AG20443 (cell line): Measurements from ENCODE around the gene BRIX1.
A peak's percentile ranks its signal among the peaks of the same experiment; 100 is the strongest.
"Not testable (repeated sequence)": the region's sequence is repeated elsewhere in the genome, so short reads cannot be mapped to it uniquely, and the experiment has no call there.

Experiments used
- DNase-seq: peaks from one replicate; pipeline ENCODE4 v3.0.0; 2012; ENCODE audit warnings: low spot score, mixed read lengths

Gene BRIX1

DNA sequence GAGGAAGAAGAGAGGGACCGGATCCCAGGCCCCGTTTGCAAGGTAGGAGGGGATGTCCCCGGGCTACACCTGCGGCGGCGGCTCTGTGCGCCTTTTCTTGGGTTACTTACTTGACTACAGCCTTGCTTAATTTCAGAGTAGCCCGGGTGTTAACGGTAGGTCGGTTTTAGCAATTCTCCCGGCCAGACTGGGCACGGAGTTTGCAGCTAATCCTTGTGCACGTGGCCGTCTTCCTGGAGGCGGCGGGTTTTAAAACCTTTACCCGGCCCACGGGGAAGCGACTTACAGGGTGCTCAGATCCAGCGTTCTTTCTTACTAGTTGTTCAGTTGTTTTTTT is 313 bp downstream of the BRIX1 start:
- no peak for DNase-seq

DNA sequence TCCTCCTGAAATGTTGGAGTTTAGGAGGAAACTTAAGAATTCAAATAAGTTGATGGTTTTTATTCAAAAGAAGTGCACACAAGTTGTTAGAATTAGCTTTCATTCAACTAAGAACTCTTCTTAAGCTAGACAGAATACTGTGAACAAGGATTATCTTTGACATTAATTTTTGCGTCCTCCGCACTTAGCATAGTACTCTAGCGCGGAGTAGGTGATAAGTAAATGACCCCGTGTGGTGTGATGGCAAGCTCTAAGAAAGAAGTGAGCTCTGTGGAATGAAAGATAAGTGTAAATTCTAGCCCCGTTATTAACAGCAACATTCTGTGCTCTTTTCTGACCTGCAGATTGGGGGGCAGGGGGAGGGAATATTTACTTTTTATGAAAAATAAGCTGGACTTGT is 1.0 kb downstream of the BRIX1 start:
- no peak for DNase-seq

DNA sequence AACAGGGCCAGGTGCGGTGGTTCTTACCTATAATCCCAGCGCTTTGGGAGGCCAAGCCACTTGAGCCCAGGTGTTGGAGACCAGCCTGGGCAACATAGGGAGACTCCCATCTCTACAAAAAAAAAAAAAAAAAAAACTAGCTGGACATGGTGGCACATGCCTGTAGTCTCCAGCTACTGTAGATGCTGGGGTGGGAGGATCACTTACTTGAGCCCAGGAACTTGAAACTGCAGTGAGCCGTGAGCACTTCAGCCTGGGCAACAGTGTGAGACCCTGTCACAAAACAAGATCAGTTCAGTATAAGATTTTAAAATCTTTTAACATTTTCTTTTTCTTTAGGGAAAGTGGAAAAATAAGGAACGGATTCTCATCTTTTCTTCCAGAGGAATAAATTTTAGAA is 2.5 kb downstream of the BRIX1 start:
- no peak for DNase-seq

DNA sequence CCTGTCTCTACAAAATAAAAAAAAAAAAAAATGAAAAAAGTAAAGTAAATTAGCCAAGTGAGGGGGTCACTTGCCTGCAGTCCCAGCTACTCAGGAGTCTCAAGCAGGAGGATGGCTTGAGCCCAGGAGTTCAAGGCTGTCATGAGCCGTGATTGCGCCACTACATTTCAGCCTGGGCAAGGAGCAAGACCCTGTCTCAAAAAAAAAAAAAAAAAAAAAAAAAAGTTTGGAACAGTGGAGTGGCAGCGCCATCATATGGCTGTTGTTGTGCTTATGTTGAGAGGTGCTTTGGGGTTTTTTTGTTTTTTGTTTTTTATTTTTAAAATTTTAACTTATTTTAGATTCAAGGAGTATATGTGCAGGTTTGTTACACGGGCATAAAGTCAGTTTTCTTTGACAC is 3.6 kb downstream of the BRIX1 start:
- no peak for DNase-seq

DNA sequence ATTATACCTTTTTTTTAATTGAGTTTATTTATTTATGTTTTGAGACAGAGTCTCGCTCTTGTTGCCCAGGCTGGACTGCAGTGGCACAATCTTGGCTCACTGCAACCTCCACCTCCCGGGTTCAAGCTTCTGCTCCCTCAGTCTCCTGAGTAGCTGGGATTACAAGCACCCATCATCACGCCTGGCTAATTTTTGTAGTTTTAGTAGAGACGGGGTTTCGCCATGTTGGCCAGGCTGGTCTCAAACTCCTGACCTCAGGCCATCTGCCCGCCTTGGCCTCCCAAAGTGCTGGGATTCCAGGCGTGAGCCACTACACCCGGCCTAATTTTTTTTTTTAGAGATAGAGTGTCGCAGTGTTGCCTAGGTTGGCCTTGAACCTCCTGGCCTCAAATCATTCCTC is 7.7 kb downstream of the BRIX1 start:
- not testable (repeated sequence) for DNase-seq

DNA sequence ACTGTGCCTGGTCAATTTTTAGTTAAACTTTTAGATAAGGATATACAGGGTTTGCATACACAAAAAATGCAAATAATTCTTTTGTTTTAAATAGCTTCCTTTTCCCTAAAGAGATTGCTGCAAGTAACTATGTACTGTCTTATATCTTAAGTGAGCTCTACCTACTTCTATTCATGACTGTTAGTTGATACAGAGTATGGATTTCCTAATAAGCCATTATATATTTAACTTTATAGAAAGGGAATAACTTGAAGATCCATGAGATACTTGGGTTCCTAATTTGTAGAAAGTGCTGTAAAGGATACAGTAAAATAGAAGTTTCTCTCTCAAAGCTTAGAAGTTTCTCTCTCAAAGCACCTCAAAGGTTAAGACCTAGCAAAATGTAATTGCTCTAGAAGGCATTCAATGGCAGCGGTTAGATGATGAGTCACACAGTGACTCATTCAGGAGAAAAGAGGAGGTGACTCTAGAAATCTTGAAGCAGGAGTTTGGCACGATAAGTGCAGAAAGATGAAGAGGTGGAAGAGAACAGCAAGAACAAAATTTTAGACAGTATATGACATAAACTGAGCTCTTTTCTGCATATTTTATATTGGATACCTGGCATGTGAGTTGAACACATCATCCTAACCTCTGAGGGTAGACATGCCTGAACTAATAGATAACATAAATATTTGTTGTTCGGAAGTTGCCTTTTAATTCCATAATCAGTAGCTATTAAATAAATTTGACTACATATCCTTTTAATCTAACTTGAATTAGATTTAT is 8.4 kb downstream of the BRIX1 start:
- peak; percentile 63 for DNase-seq

DNA sequence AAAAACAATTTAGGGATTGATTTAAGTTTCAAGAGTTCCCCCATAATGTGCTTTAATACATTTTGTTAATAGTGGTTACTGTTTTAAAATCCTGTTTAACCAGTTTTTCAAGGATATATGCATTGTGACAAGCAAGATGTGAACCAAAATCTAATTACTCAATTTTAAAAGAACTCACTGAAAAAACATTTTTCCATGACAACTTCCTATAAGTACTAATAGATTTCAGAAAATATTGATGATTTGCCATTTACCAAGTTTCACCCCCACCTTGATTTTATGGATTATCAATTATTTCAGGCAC is 8.9 kb downstream of the BRIX1 start:
- DNase-seq, result no peak

DNA sequence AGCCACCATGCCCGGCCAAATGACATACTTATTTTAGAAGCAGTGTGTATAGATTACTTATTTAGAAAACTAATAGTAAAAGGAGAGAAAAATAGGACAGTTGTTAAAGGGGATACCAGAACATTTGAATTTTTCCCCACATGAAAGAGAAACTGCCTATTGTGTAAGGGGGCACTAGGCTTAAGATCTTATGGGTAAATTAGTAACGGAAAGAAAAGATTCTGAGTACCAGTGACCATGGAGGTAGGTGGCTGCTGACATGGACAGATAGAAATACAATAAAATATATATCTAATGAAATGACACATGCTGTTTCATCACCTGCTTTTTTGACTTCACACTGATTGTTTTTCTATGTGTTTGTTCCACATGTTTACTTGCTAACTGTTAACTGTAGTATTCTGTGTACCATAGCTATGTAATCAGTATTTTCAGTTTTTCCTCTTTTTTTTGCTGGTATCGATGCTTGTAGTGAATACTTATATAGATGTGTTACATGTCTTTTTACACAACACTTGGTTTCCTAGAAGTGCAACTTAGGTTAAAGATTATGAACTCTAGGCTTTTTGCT is 10.9 kb downstream of the BRIX1 start:
- DNase-seq, result no peak

DNA sequence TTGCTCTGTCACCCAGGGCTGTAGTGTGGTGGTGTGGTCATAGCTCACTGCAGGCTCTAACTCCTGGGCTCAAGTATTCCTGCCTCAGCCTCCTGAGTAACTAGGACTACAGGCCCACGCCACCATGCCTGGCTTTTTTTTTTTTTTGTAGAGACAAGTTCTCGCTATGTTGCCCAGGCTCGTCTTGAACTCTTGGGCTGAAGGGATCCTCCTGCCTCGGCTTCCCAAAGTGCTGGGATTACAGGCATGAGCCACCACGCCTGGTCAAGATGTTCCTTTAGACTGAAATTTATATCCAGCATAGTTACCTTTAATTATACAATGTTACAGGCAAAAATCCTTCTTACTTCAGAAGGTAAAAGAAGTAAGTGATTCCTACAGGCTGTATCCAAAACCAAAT is 12.3 kb downstream of the BRIX1 start:
- no peak for DNase-seq

DNA sequence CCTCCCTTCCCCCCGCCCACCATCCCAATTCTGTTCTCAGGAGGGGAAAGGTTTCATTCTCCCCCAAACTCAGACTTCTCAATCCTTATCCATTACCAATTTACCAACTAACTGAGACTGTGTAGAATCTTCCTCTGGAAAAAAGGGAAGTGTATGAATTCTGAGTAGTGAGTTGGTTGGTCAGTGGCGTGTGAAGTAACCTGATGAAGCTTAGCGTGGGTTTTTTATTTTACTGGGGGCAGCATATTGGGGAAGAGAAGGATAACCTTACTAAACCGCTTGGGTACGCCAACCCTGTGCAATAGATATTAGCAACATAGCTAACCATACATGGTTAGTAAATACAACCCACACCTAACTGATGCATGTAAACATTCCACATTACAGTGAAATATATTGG is 12.8 kb downstream of the BRIX1 start:
- no peak for DNase-seq

DNA sequence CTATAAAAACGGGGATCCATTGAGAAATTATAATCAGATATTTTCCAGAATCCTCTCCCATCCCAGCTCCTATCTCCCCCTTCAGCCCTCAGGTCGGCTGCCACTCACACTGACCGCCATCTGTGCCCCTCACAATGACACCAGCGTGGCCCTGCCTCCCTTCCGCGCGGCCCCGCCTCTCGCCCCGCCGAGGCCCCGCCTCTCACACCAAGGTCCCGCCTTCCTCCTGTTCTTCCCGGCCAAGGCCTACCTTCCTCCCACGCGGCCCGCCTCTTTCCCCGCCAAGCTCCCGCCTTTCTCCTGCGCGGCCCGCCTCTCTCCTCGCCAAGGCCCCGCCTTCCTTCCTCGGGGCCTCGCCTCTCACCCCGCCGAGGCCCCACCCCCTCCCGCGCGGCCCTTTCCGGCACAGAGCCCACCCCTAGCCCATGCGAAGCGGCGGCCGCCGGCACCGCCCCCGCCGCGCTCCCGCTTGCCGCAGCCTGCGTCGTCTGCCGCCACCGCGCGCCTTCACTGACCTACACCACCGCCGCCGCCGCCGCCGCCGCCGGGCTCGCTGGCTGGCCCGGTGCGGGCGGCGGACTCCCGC is 13.7 kb downstream of the BRIX1 start, which contains the start of gene DNAJC21:
DNAJC21 (plus strand) TSS at position 426 of the 586 bp plus-strand sequence. CDS start 261 bp downstream, outside the sequence.
- peak; percentile 99 for DNase-seq

DNA sequence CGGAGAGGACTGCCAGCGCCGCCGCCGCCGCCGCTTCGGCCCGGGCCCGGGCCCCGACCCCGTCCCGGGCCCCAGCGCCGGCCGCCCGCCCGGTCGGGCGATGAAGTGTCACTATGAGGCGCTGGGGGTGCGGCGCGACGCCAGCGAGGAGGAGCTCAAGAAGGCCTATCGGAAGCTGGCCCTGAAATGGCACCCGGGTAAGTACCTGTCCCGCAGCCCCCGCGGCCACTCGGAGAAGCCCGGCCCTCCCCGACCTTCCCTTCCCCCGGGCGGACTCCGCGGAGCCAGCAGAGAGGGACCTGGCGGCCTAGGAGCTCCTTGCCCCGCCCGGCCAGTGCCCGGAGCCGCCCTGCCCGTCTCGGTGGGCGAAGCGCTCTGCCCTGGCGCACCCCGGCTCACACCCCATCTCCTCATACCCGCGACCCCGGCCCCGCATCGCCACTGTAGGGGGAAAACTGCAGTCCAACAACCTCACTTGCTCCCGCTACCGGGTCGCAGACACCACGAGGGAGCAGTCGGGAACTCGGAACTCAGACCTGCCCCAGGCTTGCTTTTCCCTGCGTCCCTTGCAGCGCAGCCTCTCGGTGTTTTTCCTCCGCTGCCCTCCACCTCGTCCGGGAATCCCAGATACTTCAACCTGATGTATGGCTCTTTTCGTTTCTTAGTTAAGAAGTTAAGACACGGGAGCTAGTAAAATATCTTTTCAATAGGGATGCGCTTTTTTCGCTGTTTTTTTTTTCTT is 14.4 kb downstream of the BRIX1 start:
- peak; percentile 88 for DNase-seq

DNA sequence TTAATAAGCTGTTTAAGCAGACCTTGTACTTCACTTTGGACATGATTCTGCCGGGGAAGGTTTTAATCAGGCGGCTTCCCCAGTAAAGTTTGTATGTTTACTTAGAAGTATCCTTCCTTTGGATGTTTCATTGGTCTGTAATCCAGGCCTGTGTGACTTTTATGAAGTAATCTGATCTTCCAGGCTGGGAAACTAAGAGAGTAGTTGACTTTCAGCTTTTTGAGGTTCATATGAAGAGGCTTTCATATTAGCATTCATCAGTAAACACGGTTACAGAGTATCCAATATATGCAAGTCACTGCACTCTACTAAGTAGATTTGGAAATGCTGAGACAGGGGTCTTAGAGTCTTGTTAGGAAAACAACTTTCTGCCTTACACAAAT is 14.9 kb downstream of the BRIX1 start:
- peak; percentile 9 for DNase-seq

DNA sequence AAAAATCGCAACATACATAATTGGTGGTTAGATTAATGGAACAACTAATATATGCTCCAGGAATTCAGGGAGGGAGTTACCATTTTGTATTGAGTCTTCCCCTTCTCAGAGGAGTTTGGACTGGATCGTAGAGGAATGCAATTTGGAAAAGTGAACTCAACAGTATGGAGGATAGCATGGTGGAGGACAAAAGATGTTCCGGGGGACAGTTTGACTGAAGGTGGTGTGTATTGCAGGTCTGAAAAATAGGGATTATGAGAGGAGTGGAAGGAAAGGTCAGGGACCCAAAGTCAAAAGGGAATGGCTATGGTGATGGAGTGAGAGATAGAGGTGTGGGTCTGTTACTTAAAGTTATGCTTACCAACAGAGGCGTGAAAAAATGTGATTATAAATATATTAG is 15.4 kb downstream of the BRIX1 start:
- no peak for DNase-seq

DNA sequence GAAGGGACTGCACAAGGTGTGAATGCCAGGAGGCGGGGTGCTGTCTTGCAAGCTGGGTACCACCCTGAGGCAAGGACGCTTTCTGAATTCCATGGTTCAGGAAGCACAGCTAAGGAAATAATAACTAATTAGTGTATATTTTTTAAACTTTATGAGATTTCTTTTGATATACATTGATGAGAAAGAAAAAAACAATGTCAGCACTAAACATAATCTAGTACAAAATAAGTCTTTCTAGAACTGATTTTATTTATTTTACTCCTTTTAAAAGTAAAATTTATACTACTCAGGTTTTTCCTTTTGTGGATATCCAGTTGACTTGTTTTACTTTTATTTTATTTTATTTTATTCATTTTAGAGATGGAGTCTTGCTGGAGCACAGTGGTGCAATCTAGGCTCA is 17.4 kb downstream of the BRIX1 start:
- no peak for DNase-seq

DNA sequence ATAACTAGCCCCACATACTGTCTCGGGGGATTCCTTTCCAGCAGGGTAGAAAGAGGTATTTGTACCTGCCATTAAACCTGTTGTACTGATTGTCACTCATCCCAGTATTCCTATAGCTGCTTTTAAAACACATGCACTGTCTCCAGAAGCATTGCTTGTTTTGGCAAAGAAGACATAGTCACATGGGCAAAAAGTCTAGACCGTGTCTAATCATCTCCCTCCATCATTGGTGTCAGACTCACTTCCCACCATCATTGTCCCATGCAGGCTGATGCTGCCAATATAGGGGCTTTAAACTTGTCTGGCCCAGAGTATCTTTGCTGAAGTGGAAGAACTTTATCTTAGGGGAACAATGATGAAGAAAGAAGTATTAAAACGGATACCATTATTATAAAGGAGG is 26.4 kb downstream of the BRIX1 start:
- no peak for DNase-seq

DNA sequence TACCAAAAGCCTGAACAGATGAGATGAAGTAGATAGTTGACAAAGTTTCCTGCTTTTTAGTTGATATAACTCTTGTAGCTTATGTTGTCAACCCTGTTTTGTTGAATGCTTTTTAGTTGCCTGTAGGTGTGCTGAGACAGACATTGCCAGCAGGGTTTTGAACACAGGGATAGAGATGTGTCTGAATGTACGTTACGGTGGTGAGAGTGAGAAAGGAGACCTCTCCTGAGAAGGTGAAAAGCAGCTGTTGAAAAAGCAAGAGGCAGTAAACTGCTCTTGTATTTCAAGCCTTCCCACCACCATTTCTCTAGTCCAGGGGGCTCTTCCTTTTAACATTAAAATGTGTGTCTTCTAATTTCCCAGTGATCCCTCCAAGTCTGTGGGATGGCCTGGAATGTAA is 28.5 kb downstream of the BRIX1 start:
- no peak for DNase-seq

DNA sequence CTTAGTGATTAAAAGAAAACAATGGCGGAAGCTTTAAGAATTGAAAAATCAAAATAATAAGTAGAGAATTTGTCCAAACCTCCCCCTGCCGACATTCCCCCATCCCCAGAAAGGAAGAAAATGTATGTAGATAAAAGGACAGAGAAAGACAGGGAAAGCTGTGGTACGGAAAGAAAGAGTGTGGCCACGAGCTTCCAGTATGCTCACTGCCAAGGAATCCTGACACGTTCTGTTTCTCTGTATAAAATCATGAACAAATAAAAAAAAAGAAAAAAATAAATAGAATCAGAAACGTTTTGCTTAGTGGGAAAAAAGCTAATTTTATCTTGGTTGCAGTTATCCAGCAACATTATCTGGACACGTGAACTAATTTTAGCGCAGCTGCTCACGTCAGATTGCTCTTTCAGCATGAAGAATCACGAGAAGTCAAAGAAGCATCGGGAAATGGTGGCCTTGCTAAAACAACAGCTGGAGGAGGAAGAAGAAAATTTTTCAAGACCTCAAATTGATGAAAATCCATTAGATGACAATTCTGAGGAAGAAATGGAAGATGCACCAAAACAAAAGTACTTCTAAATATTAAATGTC is 29.0 kb downstream of the BRIX1 start:
- DNase-seq, result no peak

DNA sequence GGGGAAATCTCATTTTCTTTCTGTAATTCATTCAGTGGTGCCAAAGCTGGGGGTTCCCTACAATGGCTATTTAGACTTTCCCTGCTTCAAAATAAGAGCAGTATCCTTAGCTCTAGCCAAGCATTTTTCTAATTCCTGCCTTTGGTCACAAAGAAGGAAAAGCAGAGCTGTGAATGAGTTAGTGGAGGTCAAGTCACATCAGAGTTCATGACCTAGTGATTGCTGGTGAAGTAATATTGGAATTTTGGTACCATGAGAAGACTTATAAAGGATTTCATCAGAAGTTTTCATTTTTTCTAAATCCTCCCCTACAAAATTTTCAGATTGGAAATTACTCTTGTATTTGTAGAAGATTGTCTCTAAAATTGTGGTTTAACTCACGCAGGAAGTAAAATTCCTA is 41.8 kb downstream of the BRIX1 start:
- peak; percentile 21 for DNase-seq

DNA sequence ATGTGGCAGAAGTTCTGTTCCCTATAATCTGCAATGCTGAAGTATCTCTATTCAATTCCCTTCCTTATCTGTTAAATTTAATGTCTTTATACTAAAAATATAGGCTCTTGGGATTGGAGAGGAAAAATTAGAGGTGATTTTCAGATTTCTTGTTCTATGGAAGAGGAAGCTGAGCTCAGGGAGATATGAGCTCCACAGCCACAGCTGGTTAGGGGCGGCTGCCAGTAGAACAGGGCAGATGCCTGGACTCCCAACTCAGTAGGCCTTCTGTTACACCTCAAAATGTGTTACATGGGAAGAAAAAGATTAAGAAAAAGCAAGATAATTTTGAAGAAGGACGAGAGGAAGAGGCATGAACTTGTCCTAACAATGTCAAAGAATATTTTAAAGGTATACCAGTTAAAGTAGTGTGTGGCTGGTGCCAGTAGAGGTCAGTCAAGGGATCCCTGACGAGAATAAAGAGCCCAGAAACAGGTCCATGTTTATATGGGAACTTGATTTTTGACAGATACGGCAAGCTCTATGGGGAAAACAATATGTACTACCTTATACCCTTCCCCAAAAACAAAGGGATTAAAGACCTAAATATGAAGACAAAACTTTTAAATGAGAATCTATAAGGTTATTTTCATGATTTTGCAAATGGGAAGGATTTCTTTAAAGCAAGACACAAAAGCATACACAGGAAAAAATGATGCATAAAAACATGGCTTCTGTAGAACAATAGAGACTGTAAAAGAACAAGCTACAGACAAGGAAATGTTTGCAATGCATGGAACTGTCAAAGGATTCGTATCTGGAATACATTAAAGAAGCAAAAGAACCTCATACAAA is 42.6 kb downstream of the BRIX1 start:
- DNase-seq, result peak; percentile 67

DNA sequence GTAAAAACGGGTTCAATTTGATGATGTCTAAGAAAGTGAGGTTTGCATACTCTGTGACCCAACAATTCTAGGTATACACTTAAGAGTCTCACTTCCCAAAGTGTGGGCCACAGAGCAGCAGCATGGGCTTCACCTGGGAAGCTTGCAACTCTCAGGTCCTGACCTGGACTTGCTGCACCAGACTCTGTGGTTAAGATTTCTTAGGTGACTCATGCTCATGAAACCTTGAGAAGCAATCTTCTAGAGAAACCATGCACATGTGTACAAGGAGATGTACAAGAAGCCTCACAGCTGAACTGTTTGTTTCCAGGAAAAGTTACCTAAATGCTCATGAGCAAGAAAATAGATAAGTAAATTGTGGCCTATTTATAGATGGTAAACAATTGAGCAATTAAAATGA is 43.8 kb downstream of the BRIX1 start:
- peak; percentile 22 for DNase-seq

DNA sequence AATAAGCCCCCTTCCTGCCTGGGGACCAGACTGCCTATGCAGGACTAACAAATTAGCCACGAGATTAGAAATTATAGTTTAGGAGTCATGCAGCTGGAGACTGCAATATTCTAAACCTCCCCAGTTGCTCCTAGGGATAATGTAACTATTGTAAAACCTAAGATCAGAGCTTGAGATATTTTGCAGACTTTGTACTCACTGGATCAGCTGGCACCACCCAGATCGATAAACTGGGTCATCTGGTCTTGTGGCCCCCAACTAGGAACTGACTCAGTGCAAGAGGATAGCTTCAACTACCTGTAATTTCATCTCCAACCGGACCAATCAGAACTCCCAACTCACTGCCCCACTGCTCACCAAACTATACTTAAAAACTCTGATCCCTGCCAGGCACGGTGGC is 52.0 kb downstream of the BRIX1 start:
- no peak for DNase-seq
